Measurements from ENCODE around the gene FBXW12. TPM values are rescaled to one million over a fixed set of nuclear protein-coding genes. Genes with fewer than 3 reads are reported as not detected.

FBXW12 gene
- total RNA-seq, 1 donor from 2014 or later = 0.82 TPM

DNA sequence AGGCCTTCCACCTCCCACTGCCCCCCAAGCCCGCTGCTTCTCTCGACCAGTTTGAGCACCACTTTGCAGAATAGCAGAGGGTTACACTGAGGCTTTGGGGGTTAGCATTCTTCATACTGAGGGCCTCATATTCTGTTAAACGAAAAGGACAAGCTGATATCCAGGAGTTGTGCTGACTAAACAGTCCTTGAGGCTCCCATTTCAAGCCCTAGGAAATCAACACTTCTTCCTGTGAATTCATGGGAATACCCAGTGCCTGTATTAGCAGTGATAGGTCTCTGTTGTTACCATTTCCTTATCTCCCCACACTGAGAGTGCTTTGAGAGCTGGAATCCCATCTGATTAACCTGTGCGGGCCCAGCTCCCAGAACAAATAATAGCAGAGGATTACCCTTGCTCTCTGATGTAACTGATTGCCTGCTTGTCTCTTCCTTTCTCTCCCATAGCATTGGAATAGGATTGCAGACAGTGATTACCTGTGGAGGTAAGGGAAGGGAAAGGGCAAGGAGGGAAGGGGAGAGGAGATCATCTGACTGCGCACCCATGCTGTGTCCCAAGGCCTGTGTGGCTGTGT, 930 bp downstream of the FBXW12 start:
- Mint-ChIP-seq H3K27ac (no peak overlapping the region), H3K36me3 (no peaks in the 10 kb centered on the region), H3K9me3 (no peaks in the 10 kb centered on the region), H3K27me3 (ENCODE audit: insufficient read depth, low read depth) (peaks cover 2% of the 10 kb centered on the region), H3K4me3 (no peak overlapping the region), H3K4me1 (peaks cover 9% of the 10 kb centered on the region)
- Histone ChIP-seq H3K9me3 (ENCODE audit: low read depth) (no peaks in the 10 kb centered on the region), H3K27ac (peak overlapping the region; percentile 13), H3K27me3 (no peaks in the 10 kb centered on the region), H3K36me3 (no peaks in the 10 kb centered on the region), H3K4me2 (peak overlapping the region; percentile 56), H2AFZ (replicated peaks) (peak overlapping the region; percentile 17), H3K4me1 (peaks cover 27% of the 10 kb centered on the region), H4K20me1 (ENCODE audit: low read depth) (no peaks in the 10 kb centered on the region), H3F3A (ENCODE audit: low read depth) (peaks cover 17% of the 10 kb centered on the region), H3K79me2 (ENCODE audit: low read depth) (no peaks in the 10 kb centered on the region), H3K9ac (no peak overlapping the region), H3K4me3 (no peak overlapping the region)
- TF ChIP-seq EZH2phosphoT487 (IDR thresholded peaks at IDR 0.05) = no peak
- TF ChIP-seq EZH2 (IDR thresholded peaks at IDR 0.05) = no peak
- TF ChIP-seq, protein P1, sequence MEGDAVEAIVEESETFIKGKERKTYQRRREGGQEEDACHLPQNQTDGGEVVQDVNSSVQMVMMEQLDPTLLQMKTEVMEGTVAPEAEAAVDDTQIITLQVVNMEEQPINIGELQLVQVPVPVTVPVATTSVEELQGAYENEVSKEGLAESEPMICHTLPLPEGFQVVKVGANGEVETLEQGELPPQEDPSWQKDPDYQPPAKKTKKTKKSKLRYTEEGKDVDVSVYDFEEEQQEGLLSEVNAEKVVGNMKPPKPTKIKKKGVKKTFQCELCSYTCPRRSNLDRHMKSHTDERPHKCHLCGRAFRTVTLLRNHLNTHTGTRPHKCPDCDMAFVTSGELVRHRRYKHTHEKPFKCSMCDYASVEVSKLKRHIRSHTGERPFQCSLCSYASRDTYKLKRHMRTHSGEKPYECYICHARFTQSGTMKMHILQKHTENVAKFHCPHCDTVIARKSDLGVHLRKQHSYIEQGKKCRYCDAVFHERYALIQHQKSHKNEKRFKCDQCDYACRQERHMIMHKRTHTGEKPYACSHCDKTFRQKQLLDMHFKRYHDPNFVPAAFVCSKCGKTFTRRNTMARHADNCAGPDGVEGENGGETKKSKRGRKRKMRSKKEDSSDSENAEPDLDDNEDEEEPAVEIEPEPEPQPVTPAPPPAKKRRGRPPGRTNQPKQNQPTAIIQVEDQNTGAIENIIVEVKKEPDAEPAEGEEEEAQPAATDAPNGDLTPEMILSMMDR (IDR thresholded peaks at IDR 0.05) = no peak
- peak; percentile 41 for DNase-seq (ENCODE audit: low spot score)

DNA sequence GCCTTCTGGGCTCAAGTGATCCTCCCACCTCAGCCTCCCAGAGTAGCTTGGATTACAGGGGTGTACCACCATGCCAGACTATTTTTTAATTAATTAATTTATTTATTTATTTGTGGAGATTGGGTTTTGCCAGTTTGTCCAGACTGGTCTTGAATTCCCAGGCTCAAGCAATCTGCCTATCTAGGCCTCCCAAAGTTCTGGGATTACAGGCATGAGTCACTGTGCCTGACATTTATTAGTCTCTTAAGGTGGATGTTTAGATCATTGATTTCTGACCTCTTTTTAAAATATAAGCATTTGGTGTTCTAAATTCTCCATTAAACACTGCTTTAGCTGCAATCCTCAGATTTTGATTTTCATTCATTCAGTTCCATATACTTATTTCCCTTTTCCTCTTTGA, 15.6 kb downstream of the FBXW12 start:
- TF ChIP-seq, protein P1 (IDR thresholded peaks at IDR 0.05) = no peak
- TF ChIP-seq EZH2phosphoT487 (IDR thresholded peaks at IDR 0.05) = no peak
- no peaks in the 10 kb centered on the region for H3F3A ChIP-seq (ENCODE audit: low read depth)
- DNase-seq (ENCODE audit: low spot score) = no peak
- Mint-ChIP-seq H3K27me3 (ENCODE audit: insufficient read depth, low read depth) (no peaks in the 10 kb centered on the region), H3K36me3 (peaks cover 3% of the 10 kb centered on the region), H3K9me3 (peaks cover 7% of the 10 kb centered on the region), H3K4me3 (no peak overlapping the region), H3K4me1 (no peaks in the 10 kb centered on the region), H3K27ac (no peak overlapping the region)
- no peak overlapping the region for H3K9ac ChIP-seq
- no peaks in the 10 kb centered on the region for H4K20me1 ChIP-seq (ENCODE audit: low read depth)
- H3K4me1 ChIP-seq = no peaks in the 10 kb centered on the region
- H3K9me3 ChIP-seq (ENCODE audit: low read depth) = no peaks in the 10 kb centered on the region
- peaks cover 6% of the 10 kb centered on the region for H3K27me3 ChIP-seq
- H3K27ac ChIP-seq = no peak overlapping the region
- no peaks in the 10 kb centered on the region for H3K79me2 ChIP-seq (ENCODE audit: low read depth)
- H3K36me3 ChIP-seq = no peaks in the 10 kb centered on the region
- H3K4me2 ChIP-seq = no peak overlapping the region
- no peak overlapping the region for H2AFZ ChIP-seq (replicated peaks)
- no peak overlapping the region for H3K4me3 ChIP-seq

DNA sequence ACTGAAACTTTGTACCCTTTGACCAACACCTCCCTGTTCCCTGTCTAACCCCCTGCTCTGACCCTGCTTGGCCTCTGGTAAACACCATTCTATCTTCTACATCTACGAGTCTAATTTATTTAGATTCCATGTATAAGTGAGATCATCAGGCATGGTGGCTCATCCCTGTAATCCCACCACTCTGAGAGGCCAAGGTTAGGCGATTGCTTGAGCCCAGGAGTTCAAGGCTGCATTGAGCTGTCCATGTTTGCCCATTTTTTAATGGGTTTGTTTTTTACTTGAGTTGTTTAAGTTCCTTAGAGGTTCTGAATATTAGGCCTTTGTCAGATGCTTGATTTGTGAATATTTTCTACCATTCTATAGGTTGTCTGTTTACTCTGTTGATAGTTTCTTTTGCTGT, 16.9 kb downstream of the FBXW12 start:
- Mint-ChIP-seq H3K9me3 (peaks cover 8% of the 10 kb centered on the region), H3K4me3 (no peak overlapping the region), H3K27ac (no peak overlapping the region), H3K27me3 (ENCODE audit: insufficient read depth, low read depth) (peaks cover 2% of the 10 kb centered on the region), H3K4me1 (no peaks in the 10 kb centered on the region), H3K36me3 (peaks cover 4% of the 10 kb centered on the region)
- Histone ChIP-seq H2AFZ (replicated peaks) (no peak overlapping the region), H3K27me3 (peaks cover 3% of the 10 kb centered on the region), H4K20me1 (ENCODE audit: low read depth) (no peaks in the 10 kb centered on the region), H3F3A (ENCODE audit: low read depth) (no peaks in the 10 kb centered on the region), H3K9me3 (ENCODE audit: low read depth) (no peaks in the 10 kb centered on the region), H3K4me3 (no peak overlapping the region), H3K36me3 (no peaks in the 10 kb centered on the region), H3K4me1 (no peaks in the 10 kb centered on the region), H3K9ac (no peak overlapping the region), H3K27ac (no peak overlapping the region), H3K4me2 (no peak overlapping the region), H3K79me2 (ENCODE audit: low read depth) (no peaks in the 10 kb centered on the region)
- TF ChIP-seq EZH2phosphoT487 (IDR thresholded peaks at IDR 0.05) = no peak
- TF ChIP-seq, protein P1 (IDR thresholded peaks at IDR 0.05) = no peak
- TF ChIP-seq EZH2 (IDR thresholded peaks at IDR 0.05) = no peak
- no peak for DNase-seq (ENCODE audit: low spot score)

All from neural progenitor cell (in vitro differentiated cells).